Epithelial cell of prostate (primary cell): ENCODE measurements around the gene PSME3IP1.

Source experiments
- DNase-seq: peaks from one replicate; pipeline ENCODE4 v3.0.0-alpha.2; 2011; ENCODE audit warnings: low read depth, low spot score
- H3K27ac ChIP-seq: fragments of 450-650 bp; 2 replicates; pipeline ENCODE4 v1.5.1; 2017; ENCODE audit warnings: mild to moderate bottlenecking

Gene PSME3IP1

GRCh38 chr16:57185945-57186871 lies at the start of gene PSME3IP1, which contains the start of gene RSPRY1:
PSME3IP1 (minus strand) TSS chr16:57186039; CDS start chr16:57173854, 12,185 bp downstream.
RSPRY1 (plus strand) TSS chr16:57186329; CDS start chr16:57204659, 18,330 bp downstream.
- H3K27ac ChIP-seq, result peak within 1 kb of the TSS; percentile 93
- DNase-seq, result peak; percentile 98

- DNase-seq, result no peak
- no peak overlapping the region for H3K27ac ChIP-seq
Measured at GRCh38 chr16:57235128-57236021, 49.5 kb upstream of the PSME3IP1 start.

- DNase-seq, result no peak
- H3K27ac ChIP-seq, result no peak overlapping the region
Measured at GRCh38 chr16:57234707-57235092, 48.9 kb upstream of the PSME3IP1 start.

GRCh38 chr16:57233944-57234706 lies 48.3 kb upstream of the PSME3IP1 start:
- no peak for DNase-seq
- no peak overlapping the region for H3K27ac ChIP-seq

GRCh38 chr16:57231821-57232350 lies 46.0 kb upstream of the PSME3IP1 start:
- peak overlapping the region; percentile 0 for H3K27ac ChIP-seq
- DNase-seq, result no peak

- H3K27ac ChIP-seq, result no peak overlapping the region
Measured at GRCh38 chr16:57229079-57229478, 43.2 kb upstream of the PSME3IP1 start.

GRCh38 chr16:57226701-57227621 lies 41.1 kb upstream of the PSME3IP1 start:
- DNase-seq, result no peak

More at GRCh38 chr16:57229079-57229478, 43.2 kb upstream of the PSME3IP1 start:
- no peak for DNase-seq

GRCh38 chr16:57225978-57226377 lies 40.1 kb upstream of the PSME3IP1 start:
- peak overlapping the region; percentile 26 for H3K27ac ChIP-seq
- no peak for DNase-seq

More at GRCh38 chr16:57226701-57227621, 41.1 kb upstream of the PSME3IP1 start:
- peak overlapping the region; percentile 26 for H3K27ac ChIP-seq

GRCh38 chr16:57224651-57225335 lies 39.0 kb upstream of the PSME3IP1 start:
- no peak for DNase-seq
- H3K27ac ChIP-seq, result no peak overlapping the region

GRCh38 chr16:57223057-57223456 lies 37.2 kb upstream of the PSME3IP1 start:
- H3K27ac ChIP-seq, result no peak overlapping the region
- DNase-seq, result no peak

GRCh38 chr16:57216968-57217367 lies 31.1 kb upstream of the PSME3IP1 start:
- H3K27ac ChIP-seq, result no peak overlapping the region
- DNase-seq, result no peak

GRCh38 chr16:57213462-57213861 lies 27.6 kb upstream of the PSME3IP1 start:
- DNase-seq, result peak; percentile 53
- peak overlapping the region; percentile 87 for H3K27ac ChIP-seq

GRCh38 chr16:57209780-57210179 lies 23.9 kb upstream of the PSME3IP1 start:
- DNase-seq, result no peak
- no peak overlapping the region for H3K27ac ChIP-seq

- no peak for DNase-seq
- no peak overlapping the region for H3K27ac ChIP-seq
Measured at GRCh38 chr16:57208926-57209325, 23.1 kb upstream of the PSME3IP1 start.

- no peak overlapping the region for H3K27ac ChIP-seq
- no peak for DNase-seq
Measured at GRCh38 chr16:57204675-57205074, 18.8 kb upstream of the PSME3IP1 start.

- DNase-seq, result no peak
- no peak overlapping the region for H3K27ac ChIP-seq
Measured at GRCh38 chr16:57203451-57203850, 17.6 kb upstream of the PSME3IP1 start.

- no peak overlapping the region for H3K27ac ChIP-seq
- DNase-seq, result no peak
Measured at GRCh38 chr16:57202095-57202886, 16.5 kb upstream of the PSME3IP1 start.
